H1 (cell line): ENCODE results near the gene SOX30. TPM values are rescaled to one million over a fixed set of nuclear protein-coding genes. Genes with fewer than 3 reads are reported as not detected.

Source experiments
- CTCF ChIA-PET: fragments of 300-600 bp; sonication (Branson Sonifier 250); formaldehyde crosslinking; loops from one replicate; lab custom pipeline; 2021; ENCODE audit not compliant: partially characterized antibody; lab: Charles Lee
- POLR2A ChIA-PET: fragments of 300-600 bp; sonication (Branson Sonifier 250); formaldehyde crosslinking; loops from one replicate; lab custom pipeline; 2021; ENCODE audit warnings: inconsistent platforms; ENCODE audit not compliant: partially characterized antibody; lab: Charles Lee
- DNase-seq, 2 experiments: peaks; one replicate each; pipeline versions ENCODE4 v3.0.0 to v3.0.0-alpha.2; 2010 to 2022; ENCODE audit warnings: low spot score in 2 of 2, low read depth in 1 of 2, mixed read lengths in 1 of 2
- FAIRE-seq: peaks from 2 replicates; lab custom pipeline; 2011; peaks lifted over from hg19 to GRCh38; lab: Jason Lieb, UNC
- H2AFZ ChIP-seq: 2 replicates; pipeline ENCODE4 v1.8.1; 2012; ENCODE audit warnings: low read length, inconsistent platforms
- H2AK5ac ChIP-seq: 2 replicates; pipeline ENCODE4 v1.6.1; 2013; ENCODE audit warnings: low read depth, low read length
- H2BK120ac ChIP-seq: replicated peaks from 2 replicates; pipeline ENCODE3; 2013; ENCODE audit warnings: low read depth, low read length, inconsistent platforms
- H2BK12ac ChIP-seq: 2 replicates; pipeline ENCODE4 v1.6.1; 2013; ENCODE audit warnings: low read depth, low read length
- H2BK15ac ChIP-seq: 2 replicates; pipeline ENCODE4 v1.6.1; 2013; ENCODE audit warnings: low read length
- H2BK20ac ChIP-seq: 2 replicates; pipeline ENCODE4 v1.6.1; 2013; ENCODE audit warnings: low read length
- H2BK5ac ChIP-seq: 2 replicates; pipeline ENCODE4 v1.6.1; 2013; ENCODE audit warnings: low read depth, low read length
- H3K14ac ChIP-seq: 2 replicates; pipeline ENCODE4 v1.6.1; 2013; ENCODE audit warnings: inconsistent platforms; ENCODE audit not compliant: insufficient read length
- H3K18ac ChIP-seq: 2 replicates; pipeline ENCODE4 v1.6.1; 2013; ENCODE audit warnings: low read length; ENCODE audit errors: extremely low read depth
- H3K23ac ChIP-seq: 2 replicates; pipeline ENCODE4 v1.6.1; 2013; ENCODE audit warnings: inconsistent platforms; ENCODE audit not compliant: insufficient read length
- H3K23me2 ChIP-seq: 2 replicates; pipeline ENCODE4 v1.6.1; 2013; ENCODE audit warnings: low read depth, low read length
- H3K27ac ChIP-seq: 2 replicates; pipeline ENCODE4 v1.6.1; 2011; ENCODE audit warnings: low read depth, low read length, inconsistent platforms
- H3K27me3 ChIP-seq, 4 experiments: replicated peaks in 1 of 4; 1 replicate in 1 of 4; 2 replicates in 3 of 4; pipeline versions ENCODE4 v1.6.1 to v1.8.1; 2011 to 2013; ENCODE audit warnings: low read length in 3 of 4, mild to moderate bottlenecking in 3 of 4, inconsistent platforms in 2 of 4, mixed read lengths in 2 of 4, moderate library complexity in 1 of 4; ENCODE audit not compliant: control insufficient read depth in 3 of 4, insufficient read depth in 3 of 4; ENCODE audit errors: extremely low read depth in 1 of 4
- H3K36me3 ChIP-seq, 4 experiments: 2 replicates each; pipeline versions ENCODE4 v1.6.1 to v1.8.1; 2011 to 2013; ENCODE audit warnings: mild to moderate bottlenecking in 4 of 4, low read length in 3 of 4, moderate library complexity in 2 of 4, control low read depth in 1 of 4, inconsistent platforms in 1 of 4; ENCODE audit not compliant: insufficient read depth in 4 of 4, control insufficient read depth in 2 of 4
- H3K4ac ChIP-seq: replicated peaks from 2 replicates; pipeline ENCODE3; 2013; ENCODE audit warnings: low read length, low read depth, mixed read lengths, inconsistent platforms; ENCODE audit not compliant: insufficient read length
- H3K4me1 ChIP-seq, 4 experiments: replicated peaks in 1 of 4; 1 replicate in 1 of 4; 2 replicates in 3 of 4; pipeline versions ENCODE4 v1.6.1 to v1.8.1; 2011 to 2013; ENCODE audit warnings: low read length in 3 of 4, inconsistent platforms in 2 of 4, mixed read lengths in 1 of 4; ENCODE audit not compliant: insufficient read depth in 4 of 4, control insufficient read depth in 3 of 4
- H3K4me2 ChIP-seq, 2 experiments: 2 replicates each; pipeline versions ENCODE4 v1.6.1 to v1.8.1; 2011 to 2013; ENCODE audit warnings: low read depth in 2 of 2, low read length in 2 of 2, control low read depth in 1 of 2, inconsistent platforms in 1 of 2, mild to moderate bottlenecking in 1 of 2; ENCODE audit not compliant: insufficient read depth in 1 of 2
- H3K4me3 ChIP-seq, 4 experiments: fragments of 200-600, 300-600 bp in 1 of 4; sonication (generic), shearing (Covaris generic), sonication (Bioruptor Twin) in 1 of 4; 2 replicates each; pipeline versions ENCODE4 v1.5.1 to v1.8.1; 2011 to 2016; ENCODE audit warnings: low read length in 4 of 4, low read depth in 3 of 4, control low read depth in 2 of 4, inconsistent platforms in 2 of 4, mild to moderate bottlenecking in 2 of 4, mixed read lengths in 1 of 4, moderate library complexity in 1 of 4; ENCODE audit not compliant: insufficient read depth in 2 of 4; ENCODE audit errors: extremely low read depth in 1 of 4
- H3K56ac ChIP-seq: replicated peaks from 2 replicates; pipeline ENCODE3; 2013; ENCODE audit warnings: low read depth, mild to moderate bottlenecking, mixed read lengths, low read length, inconsistent platforms; ENCODE audit not compliant: insufficient read length
- H3K79me1 ChIP-seq: 2 replicates; pipeline ENCODE4 v1.6.1; 2013; ENCODE audit warnings: low read depth, low read length, control low read depth
- H3K79me2 ChIP-seq, 2 experiments: 2 replicates each; pipeline versions ENCODE4 v1.6.1 to v1.8.1; 2012 to 2013; ENCODE audit warnings: low read length in 2 of 2, mild to moderate bottlenecking in 2 of 2, inconsistent platforms in 1 of 2; ENCODE audit not compliant: insufficient read depth in 2 of 2, control insufficient read depth in 1 of 2
- H3K9ac ChIP-seq, 4 experiments: replicated peaks in 1 of 4; 1 replicate in 1 of 4; 2 replicates in 3 of 4; pipeline versions ENCODE4 v1.6.1 to v1.8.1; 2011 to 2013; ENCODE audit warnings: low read depth in 3 of 4, low read length in 3 of 4, control low read depth in 2 of 4, mild to moderate bottlenecking in 2 of 4, moderate library complexity in 2 of 4, inconsistent platforms in 1 of 4; ENCODE audit errors: extremely low read depth in 1 of 4
- H3K9me3 ChIP-seq, 2 experiments: 2 replicates each; pipeline versions ENCODE4 v1.6.1 to v1.8.1; 2012 to 2013; ENCODE audit warnings: mild to moderate bottlenecking in 2 of 2, moderate library complexity in 2 of 2, control low read depth in 1 of 2, inconsistent platforms in 1 of 2, low read depth in 1 of 2, low read length in 1 of 2, mixed read lengths in 1 of 2; ENCODE audit not compliant: insufficient read depth in 2 of 2
- H4K20me1 ChIP-seq, 2 experiments: replicated peaks in 1 of 2; 2 replicates each; pipeline versions ENCODE3 to v1.8.1; 2011 to 2013; ENCODE audit warnings: inconsistent platforms in 2 of 2, low read length in 2 of 2, mild to moderate bottlenecking in 1 of 2; ENCODE audit not compliant: insufficient read depth in 2 of 2, control insufficient read depth in 1 of 2
- H4K5ac ChIP-seq: 2 replicates; pipeline ENCODE4 v1.6.1; 2013; ENCODE audit warnings: low read length, low read depth, mixed read lengths, inconsistent platforms; ENCODE audit not compliant: insufficient read length
- H4K8ac ChIP-seq: 2 replicates; pipeline ENCODE4 v1.8.0; 2013; ENCODE audit warnings: mild to moderate bottlenecking, moderate library complexity, low read length, inconsistent platforms; ENCODE audit not compliant: insufficient read depth; ENCODE audit errors: extremely low read depth
- H4K91ac ChIP-seq: replicated peaks from 2 replicates; pipeline ENCODE3; 2013; ENCODE audit warnings: low read length, mixed read lengths, inconsistent platforms; ENCODE audit not compliant: insufficient read length
- CTBP2 ChIP-seq: IDR thresholded peaks from 2 replicates; pipeline ENCODE4 v1.7.0; 2011; ENCODE audit warnings: borderline replicate concordance, mild to moderate bottlenecking, moderate library complexity, mixed read lengths, low read length; ENCODE audit not compliant: insufficient read depth, insufficient read length
- WGBS, 2 experiments: shearing (Covaris generic) in 1 of 2; methylation state at CpG; one replicate each; pipeline versions ENCODE4 v1.1.6 to v1.1.7; 2013 to 2015; ENCODE audit warnings: low lambda C conversion rate in 2 of 2, mixed read lengths in 2 of 2, inconsistent platforms in 1 of 2, low coverage in 1 of 2, missing lambda C conversion rate in 1 of 2; ENCODE audit not compliant: insufficient replicate concordance in 2 of 2, insufficient coverage in 1 of 2, insufficient read length in 1 of 2; ENCODE audit errors: extremely low coverage in 1 of 2, missing lambda C conversion rate in 1 of 2; 5-methylcytosine and 5-hydroxymethylcytosine counted together
- polyA plus RNA-seq, 7 experiments: library from polyadenylated mRNA; depleted of rRNA in 3 of 7; stranded (reverse) in 5 of 7; unstranded in 2 of 7; fragments of >200 nt in 5 of 7; fragments of 200-250 nt in 2 of 7; gene quantifications; 1 replicate in 5 of 7; 2 replicates in 1 of 7; 4 replicates in 1 of 7; pipeline versions ENCODE4 v1.2.1 to v1.2.3, GENCODE V29; 2011 to 2013; ENCODE audit warnings: missing spikeins in 2 of 7, mixed read lengths in 2 of 7
- total RNA-seq: library from RNA; stranded (reverse); fragmentation: NEBNext Ultra II Directional; extraction: Animal tissue kit (Norgen Biotek cat#: 25700); gene quantifications from 2 replicates; pipeline ENCODE4 v1.2.1, GENCODE V29; 2021

The SOX30 gene
- total and polyA plus RNA-seq, 2 of the 8 experiments (the other 6 are each of a cell fraction or from before 2014, with no cell fraction given) = 0.35 TPM; not detected in 1

GRCh38 chr5:157649101-157649500, 3.1 kb downstream of the SOX30 start:
- H4K8ac ChIP-seq = no peak overlapping the region
- ChIA-PET CTCF (interaction anchor here (1.0 kb wide), 1 partner anchor 18 kb away, joined by 3 read pairs; no protein-coding TSS in a partner anchor), POLR2A (no interaction called here)
- H4K5ac ChIP-seq = no peak overlapping the region
- 89% methylated on average over 2 of the region's 2 CpGs; no CpG with 5 or more reads in 1 of the 2 experiments for whole genome bisulfite sequencing, 2 experiments
- no peaks in the 10 kb centered on the region for H4K20me1 ChIP-seq
- no peaks in the 10 kb centered on the region for H3K79me1 ChIP-seq
- no peaks in the 10 kb centered on the region for H3K36me3 ChIP-seq
- no peaks in the 10 kb centered on the region for H3K4me1 ChIP-seq
- H2BK20ac ChIP-seq = no peak overlapping the region
- no peak overlapping the region for H3K56ac ChIP-seq
- no peak overlapping the region for H3K23ac ChIP-seq
- H2BK120ac ChIP-seq = no peak overlapping the region
- no peak overlapping the region for H2BK12ac ChIP-seq
- no peak overlapping the region for H3K9ac ChIP-seq
- H2AFZ ChIP-seq = no peak overlapping the region
- no peak overlapping the region for H3K4ac ChIP-seq
- no peaks in the 10 kb centered on the region; the same call in 1 of the 2 replicates for H3K23me2 ChIP-seq
- H3K79me2 ChIP-seq = no peaks in the 10 kb centered on the region
- no peak for TF ChIP-seq CTBP2
- TF ChIP-seq, all 59 proteins: peak for 0
- FAIRE-seq (no peak), DNase-seq (no peak)
- Histone ChIP-seq H2AK5ac (no peak overlapping the region), H3K4me3 (no peak overlapping the region), H3K27me3 (peaks cover 0 to 7% (median 3%) of the 10 kb centered on the region in 4 experiments; a peak in 6 of 7 replicates), H2BK5ac (no peak overlapping the region), H2BK15ac (no peak overlapping the region), H3K9me3 (peaks cover 3 to 14% of the 10 kb centered on the region in 2 experiments; a peak in 2 of 4 replicates), H3K27ac (no peak overlapping the region), H3K14ac (no peak overlapping the region), H3K4me2 (no peak overlapping the region), H3K18ac (no peak overlapping the region), H4K91ac (no peak overlapping the region)
